HG03196 (cell line): ENCODE results near the gene CALM1.
"Not testable (repeated sequence)": the region's sequence is repeated elsewhere in the genome, so short reads cannot be mapped to it uniquely, and the experiment has no call there.

Experiments used
- ATAC-seq: cut with Tn5 transposase; IDR thresholded peaks from one replicate; pipeline ENCODE4 v1.9.1; 2021; ENCODE audit not compliant: unreplicated experiment

The CALM1 gene

DNA sequence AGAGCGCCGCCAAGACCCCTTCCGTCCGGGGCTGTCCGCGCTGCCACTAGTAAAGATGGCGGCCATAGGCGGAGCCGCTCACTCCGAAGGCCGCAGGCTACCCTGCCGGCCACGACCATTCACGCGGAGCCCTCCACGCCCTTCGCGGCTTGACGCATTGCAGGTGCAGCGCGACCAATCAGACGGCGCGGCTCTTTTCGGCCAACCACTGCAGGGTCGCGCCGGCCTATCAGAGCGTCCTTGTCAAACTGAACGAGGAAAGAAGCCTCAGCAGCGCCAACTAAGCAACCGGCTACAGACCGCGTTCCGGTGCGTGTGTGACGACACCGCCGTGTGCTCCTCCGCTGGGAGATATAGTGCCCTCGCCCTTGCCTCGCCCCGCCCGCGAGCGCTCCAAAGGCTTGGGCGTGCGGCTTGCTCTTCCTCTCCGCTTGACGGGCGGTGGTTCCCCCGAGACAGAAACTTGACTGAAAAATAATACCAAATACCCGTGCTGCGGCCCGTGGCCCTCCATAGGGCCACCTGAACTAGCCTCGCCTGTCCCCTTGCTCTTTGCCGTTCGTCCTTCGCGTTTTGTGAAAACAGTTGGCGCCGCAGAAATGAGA lies 13.6 kb upstream of the CALM1 start:
- peak; percentile 94 for ATAC-seq

GRCh38 chr14:90383731-90384542 lies 12.9 kb upstream of the CALM1 start:
- ATAC-seq: peak; percentile 22

DNA sequence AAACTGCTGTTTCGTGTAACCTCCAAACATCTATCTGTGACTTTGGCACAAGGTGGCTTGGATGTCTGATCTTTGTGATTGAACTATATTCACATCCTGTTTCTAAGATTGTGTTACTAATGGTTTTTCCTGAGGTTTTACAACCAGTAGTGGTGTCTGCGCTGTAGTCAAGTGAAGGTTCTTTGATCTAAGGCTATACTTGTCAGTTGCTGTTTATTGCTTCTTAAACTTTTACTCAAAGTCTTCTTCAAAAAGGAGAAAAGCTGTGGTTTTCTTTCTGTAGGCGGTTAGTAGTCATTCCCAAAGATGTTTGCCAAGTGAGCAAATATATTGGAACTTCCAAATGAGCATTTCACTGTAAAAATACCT lies 12.3 kb upstream of the CALM1 start:
- no peak for ATAC-seq

DNA sequence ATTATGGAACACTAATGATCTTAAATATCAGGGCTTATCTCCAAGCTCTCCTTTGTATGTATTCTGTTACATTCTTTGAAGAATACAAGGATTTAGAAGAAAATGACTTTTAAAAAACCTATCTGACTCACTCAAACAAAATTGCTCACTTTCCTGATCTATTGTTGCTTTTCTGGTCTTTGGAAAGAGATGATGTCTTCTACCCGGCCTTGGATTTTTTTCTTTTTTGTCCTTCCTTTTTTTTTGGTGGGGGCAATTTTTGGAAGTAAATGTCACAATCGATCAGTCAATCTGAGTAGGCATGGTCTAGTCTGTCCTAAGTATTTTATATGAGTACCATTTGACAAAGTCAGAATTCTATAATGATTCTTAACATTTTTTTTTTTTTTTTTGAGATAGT lies 10.5 kb upstream of the CALM1 start:
- ATAC-seq: no peak

DNA sequence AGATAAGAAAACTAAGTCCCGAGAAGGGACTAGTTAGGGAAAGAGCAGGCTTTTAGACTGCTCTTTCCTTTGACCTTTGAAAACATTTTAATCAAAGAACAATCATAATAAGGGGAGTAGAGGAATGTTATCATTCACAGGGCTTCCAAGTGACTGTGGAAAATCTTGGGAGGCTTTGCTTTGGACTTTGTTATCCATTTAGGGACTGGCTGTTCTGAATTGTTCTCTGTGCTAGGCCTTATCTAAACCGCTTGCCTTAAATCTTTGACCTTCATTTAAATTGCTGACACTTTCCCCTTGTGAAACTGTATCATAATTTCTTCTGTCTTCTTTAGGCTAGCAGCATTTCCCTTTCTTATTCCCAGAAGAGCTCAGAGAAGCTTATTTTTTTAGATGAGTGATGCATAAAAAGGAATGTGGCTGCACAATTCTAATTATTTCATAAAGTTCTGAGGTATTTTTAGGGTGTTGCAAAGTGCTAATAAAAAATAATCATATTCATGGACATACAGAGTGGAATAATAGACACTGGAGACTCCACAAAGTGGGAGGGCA lies 9.5 kb upstream of the CALM1 start:
- no peak for ATAC-seq

- ATAC-seq: no peak
Observed at GRCh38 chr14:90388437-90388836, 8.4 kb upstream of the CALM1 start.

DNA sequence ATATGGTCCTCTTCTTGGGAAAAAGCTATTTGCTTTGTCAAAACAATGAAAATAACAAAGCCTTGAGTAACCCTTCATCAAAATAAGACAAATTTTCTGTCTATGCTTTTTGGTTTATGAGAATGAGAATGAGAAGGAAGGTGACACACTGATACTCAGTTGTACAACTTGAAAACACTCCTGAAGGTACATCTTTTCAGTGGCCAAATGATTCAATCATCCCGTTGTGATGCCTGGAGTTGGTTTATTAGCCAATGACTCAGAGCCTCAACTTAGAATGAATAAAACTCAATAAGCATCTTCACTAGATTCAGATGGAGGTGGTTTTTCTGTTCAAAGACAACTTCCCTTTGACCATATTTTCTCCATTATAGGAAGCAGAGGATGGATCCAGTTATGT lies 7.8 kb upstream of the CALM1 start:
- no peak for ATAC-seq

DNA sequence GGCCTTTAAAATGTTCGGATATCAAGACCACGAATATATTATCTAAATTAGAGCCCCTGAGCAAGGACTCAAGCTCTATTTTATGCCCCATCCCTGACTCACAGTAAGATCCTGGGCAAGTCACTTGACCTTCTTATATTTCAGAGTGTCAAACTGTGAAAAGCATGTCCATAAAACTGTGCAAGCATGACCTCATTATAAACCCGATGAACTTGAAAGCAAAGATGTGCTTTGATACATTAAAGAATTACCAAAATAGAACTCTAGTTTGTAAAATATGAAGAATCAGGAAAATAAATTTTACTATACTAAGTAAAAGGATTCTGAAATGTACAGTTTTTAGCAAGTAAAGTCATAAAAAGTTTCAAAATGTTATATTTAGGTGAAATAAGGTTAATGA lies 2.9 kb upstream of the CALM1 start:
- no peak for ATAC-seq

- ATAC-seq: not testable (repeated sequence)
Observed at GRCh38 chr14:90394782-90395181, 2.0 kb upstream of the CALM1 start.

DNA sequence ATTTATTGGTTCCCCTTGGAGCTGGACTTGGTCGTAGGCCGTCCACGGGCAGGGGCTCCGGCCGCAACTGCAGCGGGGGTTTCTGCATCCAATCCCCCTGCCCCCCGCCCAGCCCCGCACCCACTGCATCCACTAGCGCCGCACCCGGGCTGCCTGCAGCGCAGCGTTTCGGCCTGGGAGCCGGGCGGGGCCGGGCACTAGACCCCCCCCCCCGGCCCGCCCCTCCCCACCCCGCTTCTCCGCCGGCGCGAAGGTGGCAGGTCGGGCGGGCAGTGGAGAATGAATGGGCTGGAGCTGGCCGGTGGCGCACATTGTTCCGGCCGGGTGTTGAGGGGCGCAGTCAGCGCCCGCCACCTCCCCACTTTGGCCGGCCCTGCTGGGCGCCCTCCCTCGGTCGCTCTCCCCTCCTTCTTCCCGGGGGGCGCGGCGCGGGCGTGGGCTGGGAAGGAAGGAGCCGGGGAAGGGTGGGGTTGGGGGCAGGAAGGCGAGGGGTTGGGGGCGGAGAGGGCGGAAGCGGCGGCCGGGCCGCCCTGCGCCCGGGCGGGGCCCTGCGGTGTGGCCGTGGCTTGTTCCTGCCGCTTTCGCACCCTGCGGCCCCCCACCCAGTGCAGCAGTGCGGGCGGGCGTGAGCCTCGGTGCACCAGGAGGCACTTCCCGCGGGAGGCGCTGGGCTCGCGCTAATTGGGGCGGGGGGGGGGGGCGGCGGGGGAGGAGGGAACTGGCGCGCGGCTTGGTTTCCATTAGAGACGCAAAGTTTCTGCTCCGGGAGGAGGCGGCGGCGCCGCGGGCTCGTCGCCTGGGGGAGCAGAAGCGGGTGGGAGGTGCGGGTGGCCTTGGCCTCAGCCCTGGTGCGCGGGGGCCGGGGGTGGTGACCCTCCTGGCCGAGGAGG lies 841 bp downstream of the CALM1 start:
- peak; percentile 35 for ATAC-seq

GRCh38 chr14:90398315-90398839 lies 1.5 kb downstream of the CALM1 start:
- ATAC-seq: peak; percentile 15

GRCh38 chr14:90398841-90399540 lies 2.2 kb downstream of the CALM1 start:
- no peak for ATAC-seq

- ATAC-seq: peak; percentile 50
Observed at GRCh38 chr14:90399541-90400444, 3.0 kb downstream of the CALM1 start.

GRCh38 chr14:90400904-90401561 lies 4.2 kb downstream of the CALM1 start:
- no peak for ATAC-seq

GRCh38 chr14:90402016-90402415 lies 5.2 kb downstream of the CALM1 start:
- no peak for ATAC-seq

- ATAC-seq: no peak
Observed at GRCh38 chr14:90403065-90403464, 6.2 kb downstream of the CALM1 start.

DNA sequence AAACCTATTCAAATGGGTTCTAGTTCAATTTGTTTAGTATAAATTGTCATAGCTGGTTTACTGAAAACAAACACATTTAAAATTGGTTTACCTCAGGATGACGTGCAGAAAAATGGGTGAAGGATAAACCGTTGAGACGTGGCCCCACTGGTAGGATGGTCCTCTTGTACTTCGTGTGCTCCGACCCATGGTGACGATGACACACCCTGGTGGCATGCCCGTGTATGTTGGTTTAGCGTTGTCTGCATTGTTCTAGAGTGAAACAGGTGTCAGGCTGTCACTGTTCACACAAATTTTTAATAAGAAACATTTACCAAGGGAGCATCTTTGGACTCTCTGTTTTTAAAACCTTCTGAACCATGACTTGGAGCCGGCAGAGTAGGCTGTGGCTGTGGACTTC lies 8.3 kb downstream of the CALM1 start:
- ATAC-seq: no peak

GRCh38 chr14:90405755-90406154 lies 8.9 kb downstream of the CALM1 start:
- no peak for ATAC-seq

DNA sequence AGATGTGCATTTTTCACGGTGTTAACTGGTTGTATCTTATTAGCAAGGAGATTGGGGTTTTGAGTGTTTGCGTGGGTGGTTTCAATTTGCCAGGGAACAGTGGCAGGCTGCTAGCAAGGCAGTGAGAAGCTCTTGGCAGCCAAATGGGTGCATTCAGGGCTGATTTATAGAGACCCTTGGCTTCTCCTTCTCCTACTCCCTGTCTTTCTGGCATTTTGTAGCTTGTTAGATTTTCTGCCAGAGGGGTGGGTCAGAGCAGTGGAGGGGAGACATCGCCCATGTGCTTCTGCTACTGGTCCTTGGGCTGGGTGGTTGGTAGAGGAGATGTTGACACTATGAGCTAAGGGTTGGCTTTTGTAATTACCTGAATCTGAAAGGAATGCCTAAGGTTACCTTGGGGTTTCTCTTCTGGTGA lies 9.6 kb downstream of the CALM1 start:
- ATAC-seq: no peak
